GM12878 (cell line): Measurements from ENCODE around the gene TPH2. TPM values are rescaled to one million over a fixed set of nuclear protein-coding genes. Genes with fewer than 3 reads are reported as not detected.

Experiments used
- ATAC-seq: fragments of 200-7000 bp; cut with Tn5 transposase; 3 replicates; pipeline ENCODE4 v1.9.1; 2020; ENCODE audit warnings: mild to moderate bottlenecking, moderate library complexity
- BruUV-seq: library from RNA; stranded (reverse); fragments of 400-500 nt; replicated peaks from 2 replicates; lab custom pipeline; 2021; lab: Mats Ljungman, UMichigan
- CTCF ChIA-PET: fragments of 300-600 bp; sonication (Branson Sonifier 250); formaldehyde crosslinking; extraction: SDS; loops from one replicate; lab custom pipeline; 2021; ENCODE audit warnings: inconsistent platforms; lab: Yijun Ruan, JAX
- POLR2A ChIA-PET: fragments of 350-600 bp; formaldehyde crosslinking; extraction: SDS; loops from one replicate; lab custom pipeline; 2021; ENCODE audit warnings: inconsistent platforms; lab: Charles Lee
- RAD21 ChIA-PET: fragments of 300-600 bp; sonication (Branson Sonifier 250); formaldehyde crosslinking; loops from one replicate; lab custom pipeline; 2023; ENCODE audit warnings: antibody characterized with exemption; ENCODE audit not compliant: unreplicated experiment; lab: Charles Lee
- SMC1A ChIA-PET: fragments of 300-600 bp; sonication (Branson Sonifier 250); formaldehyde crosslinking; loops from one replicate; lab custom pipeline; 2023; ENCODE audit not compliant: unreplicated experiment, uncharacterized antibody; lab: Charles Lee
- DNase-seq: peaks from one replicate; pipeline ENCODE4 v3.0.0-alpha.2; 2011; ENCODE audit warnings: low read depth, low spot score
- FAIRE-seq: peaks from 3 replicates; lab custom pipeline; 2011; peaks lifted over from hg19 to GRCh38; lab: Jason Lieb, UNC
- H2AFZ ChIP-seq: 2 replicates; pipeline ENCODE4 v1.6.0; 2011; ENCODE audit warnings: low read depth, low read length, control low read depth; ENCODE audit not compliant: control insufficient read depth
- H3K27ac ChIP-seq: 2 replicates; pipeline ENCODE4 v1.5.1; 2011; ENCODE audit warnings: control low read depth; ENCODE audit not compliant: control insufficient read depth, insufficient read depth
- H3K27me3 ChIP-seq, 2 experiments: replicated peaks in 1 of 2; 2 replicates each; pipeline versions ENCODE4 v1.6.0 to v1.6.1; 2011; ENCODE audit warnings: low read length in 1 of 2; ENCODE audit not compliant: control insufficient read depth in 2 of 2, insufficient read depth in 2 of 2
- H3K36me3 ChIP-seq, 2 experiments: 2 replicates each; pipeline ENCODE4 v1.5.1; 2011; ENCODE audit warnings: low read length in 1 of 2; ENCODE audit not compliant: control insufficient read depth in 2 of 2, insufficient read depth in 2 of 2
- H3K4me1 ChIP-seq: 2 replicates; pipeline ENCODE4 v1.6.1; 2011; ENCODE audit warnings: mild to moderate bottlenecking, low read length, moderate library complexity, mixed read lengths; ENCODE audit not compliant: control insufficient read depth, insufficient read depth
- H3K4me2 ChIP-seq: 2 replicates; pipeline ENCODE4 v1.6.0; 2011; ENCODE audit warnings: control low read depth; ENCODE audit not compliant: control insufficient read depth, insufficient read depth
- H3K4me3 ChIP-seq: fragments of 200-600 bp; sonication (generic); 2 replicates; pipeline ENCODE4 v1.5.1; 2016
- H3K79me2 ChIP-seq: 2 replicates; pipeline ENCODE4 v1.6.0; 2011; ENCODE audit warnings: low read length; ENCODE audit not compliant: control insufficient read depth, insufficient read depth
- H3K9ac ChIP-seq: 2 replicates; pipeline ENCODE4 v1.8.0; 2011; ENCODE audit warnings: low read length, control low read depth, mixed read lengths; ENCODE audit not compliant: control insufficient read depth, insufficient read depth
- H3K9me3 ChIP-seq: replicated peaks from 3 replicates; pipeline ENCODE4 v1.5.1; 2011; ENCODE audit warnings: mild to moderate bottlenecking, low read length; ENCODE audit not compliant: control insufficient read depth, insufficient read depth
- H4K20me1 ChIP-seq: 2 replicates; pipeline ENCODE4 v1.6.0; 2011; ENCODE audit not compliant: control insufficient read depth, insufficient read depth
- ASH2L ChIP-seq: fragments of 300-600, 200-600 bp; sonication (generic); IDR thresholded peaks from 2 replicates; pipeline ENCODE4 v1.6.1; 2017; ENCODE audit warnings: low read depth, mild to moderate bottlenecking, borderline replicate concordance
- HCFC1 ChIP-seq: fragments of 150-350 bp; IDR thresholded peaks from 2 replicates; pipeline ENCODE4 v1.6.1; 2014; ENCODE audit warnings: low read length
- HDAC2 ChIP-seq: fragments of 200-600 bp; sonication (generic); IDR thresholded peaks from 2 replicates; pipeline ENCODE4 v1.6.1; 2017
- HDAC6 ChIP-seq: fragments of 200-600 bp; sonication (generic); IDR thresholded peaks from one replicate; pipeline ENCODE4 v1.8.0; 2017; ENCODE audit warnings: antibody characterized with exemption; ENCODE audit not compliant: unreplicated experiment
- MEF2B ChIP-seq: fragments of 450-650 bp; IDR thresholded peaks from 2 replicates; pipeline ENCODE4 v1.6.1; 2018; ENCODE audit warnings: mild to moderate bottlenecking, moderate library complexity; ENCODE audit not compliant: partially characterized antibody, poor library complexity, severe bottlenecking
- MYC ChIP-seq: IDR thresholded peaks from 2 replicates; pipeline ENCODE4 v1.6.1; 2011; ENCODE audit warnings: mild to moderate bottlenecking, low read length, moderate library complexity, inconsistent platforms; ENCODE audit not compliant: insufficient read depth, insufficient replicate concordance, insufficient read length, severe bottlenecking
- NFXL1 ChIP-seq: fragments of 450-650 bp; IDR thresholded peaks from 2 replicates; pipeline ENCODE4 v1.6.1; 2017; ENCODE audit warnings: antibody characterized with exemption, mild to moderate bottlenecking, borderline replicate concordance
- ZBTB11 ChIP-seq: fragments of 450-650 bp; formaldehyde crosslinking; IDR thresholded peaks from 2 replicates; pipeline ENCODE4 v1.5.0; 2022; ENCODE audit warnings: mild to moderate bottlenecking, missing genetic modification characterization
- ZNF384 ChIP-seq: IDR thresholded peaks from 2 replicates; pipeline ENCODE4 v1.6.1; 2012; ENCODE audit warnings: low read depth, mild to moderate bottlenecking, low read length, improper control_type of control experiment, borderline replicate concordance
- ZNF592 ChIP-seq: fragments of 450-650 bp; IDR thresholded peaks from 2 replicates; pipeline ENCODE4 v1.6.1; 2017; ENCODE audit warnings: mild to moderate bottlenecking, moderate library complexity
- WGBS: methylation state at CpG from one replicate; pipeline ENCODE4 v1.1.6; 2016; ENCODE audit warnings: low lambda C conversion rate; ENCODE audit not compliant: insufficient replicate concordance, insufficient coverage; ENCODE audit errors: missing lambda C conversion rate; 5-methylcytosine and 5-hydroxymethylcytosine counted together
- in situ Hi-C: fragments of 300-500 bp; cut with MboI; formaldehyde crosslinking; loops from 9 replicates; pipeline ENCODE4 v1.14.3; 2018; ENCODE audit warnings: mixed read lengths
- intact Hi-C: fragments of 100-400 bp; cut with micrococcal nuclease; formaldehyde crosslinking; loops from one replicate; pipeline ENCODE4 v1.14.2; 2022; ENCODE audit not compliant: unreplicated experiment
- polyA plus RNA-seq, 11 experiments: library from polyadenylated mRNA; depleted of rRNA in 4 of 11; unstranded in 6 of 11; stranded (reverse) in 5 of 11; fragments of >200 nt; fragmentation: Nextera tagmentation in 4 of 11; fragmentation: Illumina TruSeq in 1 of 11; extraction: Ambion mirVana in 4 of 11; extraction: Trizol in 1 of 11; gene quantifications; 1 replicate in 1 of 11; 2 replicates in 10 of 11; pipeline versions ENCODE4 v1.2.1 to v1.2.3, GENCODE V29; 2011 to 2016; ENCODE audit warnings: inconsistent platforms in 2 of 11, missing spikeins in 2 of 11, low read depth in 1 of 11
- total RNA-seq, 4 experiments: library from RNA; depleted of rRNA in 3 of 4; stranded (reverse); fragments of >200 nt in 3 of 4; fragmentation: Illumina TruSeq in 1 of 4; extraction: Trizol in 1 of 4; gene quantifications; 2 replicates each; pipeline versions ENCODE4 v1.2.1 to v1.2.3, GENCODE V29; 2013 to 2021

Gene TPH2
- total and polyA plus RNA-seq, 10 of the 15 experiments (the other 5 are each of a cell fraction or from before 2014, with no cell fraction given), result not detected

GRCh38 chr12:71955970-71956369 is 17.3 kb downstream of the TPH2 start:
- intact Hi-C loops (no loop called here), in situ Hi-C loops (no loop called here)
- Histone ChIP-seq H3K4me3 (no peak overlapping the region), H3K4me2 (no peak overlapping the region), H3K27ac (no peak overlapping the region), H3K36me3 (no peaks in the 10 kb centered on the region), H3K27me3 (no peaks in the 10 kb centered on the region), H4K20me1 (no peaks in the 10 kb centered on the region; the same call in 1 of the 2 replicates), H3K9me3 (no peaks in the 10 kb centered on the region), H3K79me2 (no peaks in the 10 kb centered on the region), H2AFZ (no peak overlapping the region), H3K4me1 (no peaks in the 10 kb centered on the region), H3K9ac (no peak overlapping the region)
- DNase-seq (no peak), FAIRE-seq (no peak), ATAC-seq (no peak)
- ChIA-PET CTCF (no interaction called here), RAD21 (no interaction called here), POLR2A (no interaction called here), SMC1A (no interaction called here)
- no peak for TF ChIP-seq HDAC6
- TF ChIP-seq ZNF384, result no peak
- TF ChIP-seq HDAC2, result no peak
- no peak for TF ChIP-seq HCFC1
- BruUV-seq, result no TSS peak
- WGBS, result 2% methylated on average over 2 of the region's 2 CpGs

- CTCF ChIA-PET, result no interaction called here
- TF ChIP-seq ZNF592, result no peak
- no peak for TF ChIP-seq MEF2B
- no peak for TF ChIP-seq ZBTB11 (CRISPR knock-in tag)
- TF ChIP-seq ASH2L, result no peak
- TF ChIP-seq NFXL1, result no peak
- no peak for TF ChIP-seq MYC
These were observed 19.4 kb downstream of the TPH2 start for GRCh38 chr12:71958056-71958455.

More at GRCh38 chr12:71958056-71958455, 19.4 kb downstream of the TPH2 start:
- Histone ChIP-seq H3K4me1 (no peaks in the 10 kb centered on the region), H3K36me3 (no peaks in the 10 kb centered on the region), H3K9ac (no peak overlapping the region), H3K27me3 (no peaks in the 10 kb centered on the region), H4K20me1 (no peaks in the 10 kb centered on the region; the same call in 1 of the 2 replicates), H3K79me2 (no peaks in the 10 kb centered on the region), H2AFZ (no peak overlapping the region), H3K4me3 (no peak overlapping the region), H3K27ac (no peak overlapping the region), H3K9me3 (no peaks in the 10 kb centered on the region), H3K4me2 (no peak overlapping the region)
- WGBS, result 33% methylated on average over 2 of the region's 2 CpGs
- intact Hi-C loops (no loop called here), in situ Hi-C loops (no loop called here)
- no TSS peak for BruUV-seq
- RAD21 ChIA-PET, result no interaction called here
- DNase-seq, result no peak
- POLR2A ChIA-PET, result no interaction called here
- SMC1A ChIA-PET, result no interaction called here
- ATAC-seq, result no peak
- no peak for FAIRE-seq
